Right renal cortex interstitium (tissue), 3 donors: ENCODE measurements around the gene ZNF470. TPM values are rescaled to one million over a fixed set of nuclear protein-coding genes. Genes with fewer than 3 reads are reported as not detected.

ENCODE experiments used
- DNase-seq, 3 donors: peaks; one replicate each; pipeline ENCODE4 v3.0.0-alpha.2; 2013; ENCODE audit warnings: low read depth in 3 of 3, low spot score in 2 of 3
- polyA plus RNA-seq, 3 donors: library from polyadenylated mRNA; unstranded; fragments of 120-200 nt; gene quantifications; one replicate each; pipeline ENCODE4 v1.2.1, GENCODE V29; 2013; ENCODE audit not compliant: insufficient read length in 3 of 3

Gene ZNF470
- polyA plus RNA-seq, 3 donors = 8.5 to 10.9 (median 9.5) TPM

- no peak for DNase-seq
Measured at GRCh38 chr19:56603829-56604228, 36.6 kb downstream of the ZNF470 start.

DNA sequence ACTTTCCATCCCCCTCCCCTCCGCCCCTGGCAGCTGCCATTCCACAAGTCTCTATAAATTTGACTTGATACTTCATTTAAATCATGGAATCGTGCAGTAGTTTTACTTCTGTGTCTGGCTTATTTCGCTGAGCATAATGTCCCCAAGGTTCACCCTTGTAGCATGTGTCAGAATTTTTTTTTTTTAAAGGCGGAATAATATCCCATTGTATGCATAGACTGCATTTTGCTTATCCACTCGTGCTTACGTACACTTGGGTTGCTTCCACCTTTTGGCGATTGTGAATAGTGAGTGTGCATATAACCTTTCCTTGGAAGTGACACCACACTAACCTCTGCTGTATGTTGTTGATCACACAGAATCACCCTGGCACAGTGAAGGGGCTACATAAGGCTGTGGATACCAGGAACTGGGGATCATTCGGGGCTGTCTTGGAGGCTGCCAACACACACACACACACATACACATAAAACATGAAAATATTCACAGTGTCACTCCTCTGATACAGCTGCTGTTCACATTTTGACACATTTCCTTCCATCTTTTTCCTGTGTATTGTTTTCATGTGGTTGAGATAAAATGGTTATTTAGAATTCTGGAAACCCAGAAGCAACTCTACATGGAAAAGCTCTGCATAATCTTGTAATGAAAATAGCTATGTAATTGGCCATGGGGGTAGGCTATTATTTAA, 41.2 kb downstream of the ZNF470 start:
- no peak for DNase-seq

DNA sequence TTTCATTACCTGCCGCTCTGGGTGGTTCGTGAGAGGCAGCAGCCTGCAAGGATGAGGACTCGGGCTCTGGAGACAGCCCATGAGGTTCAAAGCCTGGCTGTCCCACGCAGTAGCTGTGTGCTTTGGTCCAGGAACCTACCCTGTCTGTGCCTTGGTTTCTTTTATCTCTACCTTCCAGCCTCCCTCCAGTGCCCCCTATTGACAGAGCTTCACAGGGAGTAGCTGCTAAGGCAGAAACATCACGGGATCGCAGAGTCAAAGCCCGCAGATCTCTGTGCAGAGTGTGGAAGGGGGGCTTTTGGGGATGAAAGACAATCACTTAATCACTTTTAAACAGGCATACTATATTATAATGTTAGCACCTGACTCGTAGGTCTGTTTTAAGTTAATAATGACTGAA, 44.0 kb downstream of the ZNF470 start:
- no peak for DNase-seq

GRCh38 chr19:56612737-56613136, 45.5 kb downstream of the ZNF470 start:
- no peak for DNase-seq

DNA sequence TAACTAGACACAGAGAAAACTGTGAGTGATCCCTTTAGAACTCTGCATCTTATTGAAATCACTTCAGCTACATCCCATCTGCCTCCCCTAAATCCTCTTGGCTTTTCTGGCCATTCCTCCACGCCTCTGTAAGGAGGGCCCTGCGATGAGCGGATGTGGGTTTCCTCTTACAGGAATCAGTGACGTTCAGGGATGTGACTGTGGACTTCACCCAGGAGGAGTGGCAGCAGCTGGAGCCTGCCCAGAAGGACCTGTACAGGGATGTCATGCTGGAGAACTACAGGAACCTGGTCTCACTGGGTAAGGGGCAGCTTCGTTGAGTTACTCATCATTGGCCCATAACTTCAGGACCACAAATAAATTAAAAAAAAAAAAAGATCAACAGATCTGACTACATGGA, 46.4 kb downstream of the ZNF470 start:
- no peak for DNase-seq

- no peak for DNase-seq
Measured at GRCh38 chr19:56617531-56617930, 50.3 kb downstream of the ZNF470 start.

GRCh38 chr19:56619121-56619520, 51.9 kb downstream of the ZNF470 start:
- peak in 1 of 3 donors; percentile 30 for DNase-seq

- DNase-seq = no peak
Measured at GRCh38 chr19:56622374-56622773, 55.1 kb downstream of the ZNF470 start.

GRCh38 chr19:56623006-56623405, 55.7 kb downstream of the ZNF470 start:
- DNase-seq = no peak

DNA sequence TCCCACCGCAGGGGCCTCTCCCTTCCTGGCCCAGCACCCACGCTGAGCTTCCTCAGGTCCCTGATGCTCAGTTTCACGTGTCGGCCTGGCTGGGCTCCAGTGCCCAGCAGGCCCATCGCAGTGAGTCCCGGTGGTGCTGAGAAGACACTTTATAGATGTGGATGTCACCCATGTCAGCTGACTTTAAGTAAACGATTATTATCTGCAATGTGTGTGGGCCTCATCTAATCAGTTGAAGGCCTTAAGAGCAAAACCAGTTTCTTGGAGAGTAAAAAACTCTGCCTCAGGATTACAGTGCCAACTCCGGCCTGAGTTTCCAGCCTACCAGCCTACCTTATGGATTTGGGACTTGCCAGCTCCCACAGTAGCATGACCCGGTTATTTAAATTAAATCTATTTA, 58.4 kb downstream of the ZNF470 start:
- no peak for DNase-seq

- DNase-seq = no peak
Measured at GRCh38 chr19:56633021-56633420, 65.8 kb downstream of the ZNF470 start.

- peak; percentile 75 to 93 (median 88) for DNase-seq
Measured at GRCh38 chr19:56637976-56638555, 70.8 kb downstream of the ZNF470 start.

Other genes with a start within 250 kb of the ZNF470 start
- gene ZNF582, start 173.9 kb upstream of the ZNF470 start, polyA plus RNA-seq = 10 to 100 TPM in 1 of 3 donors, 1 to 10 TPM in 2; 9.0 to 11.5 (median 9.3) TPM
- gene ZNF583, start 163.1 kb upstream of the ZNF470 start, polyA plus RNA-seq = 1 to 10 TPM; 9.0 to 9.5 (median 9.3) TPM
- 10 to 100 TPM; 14.9 to 19.6 (median 17.3) TPM for gene ZNF667, start 90.1 kb upstream of the ZNF470 start, polyA plus RNA-seq
- 10 to 100 TPM; 13.1 to 18.3 (median 17.5) TPM for gene ZNF471, start 59.6 kb upstream of the ZNF470 start, polyA plus RNA-seq
- gene ZFP28, start 28.5 kb upstream of the ZNF470 start, polyA plus RNA-seq = 10 to 100 TPM; 12.8 to 14.5 (median 14.5) TPM
- gene ZNF71, start 27.8 kb downstream of the ZNF470 start, polyA plus RNA-seq = 1 to 10 TPM; 8.4 to 9.2 (median 8.5) TPM
- 1 to 10 TPM; 1.2 to 1.4 (median 1.3) TPM for gene SMIM17, start 75.7 kb downstream of the ZNF470 start, polyA plus RNA-seq
- 1 to 10 TPM; 4.1 to 4.8 (median 4.8) TPM for gene ZNF835, start 104.3 kb downstream of the ZNF470 start, polyA plus RNA-seq